Endothelial cell of umbilical vein (primary cell): ENCODE results near the gene SENP6. TPM values are rescaled to one million over a fixed set of nuclear protein-coding genes. Genes with fewer than 3 reads are reported as not detected.

Source experiments
- BruUV-seq: library from RNA; stranded (reverse); fragments of 400-500 nt; replicated peaks from 2 replicates; lab custom pipeline; 2021; lab: Mats Ljungman, UMichigan
- CTCF ChIA-PET: fragments of 300-600, 350-600 bp; sonication (Branson Sonifier 250); formaldehyde crosslinking; loops from one replicate; lab custom pipeline; 2021; ENCODE audit warnings: antibody characterized with exemption, inconsistent platforms; lab: Charles Lee
- POLR2A ChIA-PET: fragments of 300-600, 350-600 bp; sonication (Branson Sonifier 250); formaldehyde crosslinking; loops from one replicate; lab custom pipeline; 2021; ENCODE audit warnings: antibody characterized with exemption, inconsistent platforms; lab: Charles Lee
- DNase-seq: peaks from one replicate; pipeline ENCODE4 v3.0.0-alpha.2; 2011; ENCODE audit warnings: low read depth, low spot score
- FAIRE-seq: peaks from 2 replicates; lab custom pipeline; 2011; peaks lifted over from hg19 to GRCh38; lab: Jason Lieb, UNC
- H2AFZ ChIP-seq: 2 replicates; pipeline ENCODE4 v1.6.0; 2012; ENCODE audit warnings: low read depth, low read length, control low read depth, inconsistent platforms
- H3K27ac ChIP-seq: 2 replicates; pipeline ENCODE4 v1.5.1; 2011; ENCODE audit warnings: low read depth, mild to moderate bottlenecking, control low read depth, low read length, moderate library complexity; ENCODE audit not compliant: insufficient read depth
- H3K27me3 ChIP-seq, 2 experiments: 2 replicates each; pipeline versions ENCODE4 v1.6.0 to v1.6.1; 2011; ENCODE audit warnings: low read length in 2 of 2, mixed read lengths in 1 of 2; ENCODE audit not compliant: control insufficient read depth in 2 of 2, insufficient read depth in 2 of 2
- H3K36me3 ChIP-seq, 2 experiments: 2 replicates in 1 of 2; 3 replicates in 1 of 2; pipeline ENCODE4 v1.5.1; 2011; ENCODE audit warnings: low read length in 2 of 2, mild to moderate bottlenecking in 1 of 2, moderate library complexity in 1 of 2; ENCODE audit not compliant: control insufficient read depth in 2 of 2, insufficient read depth in 2 of 2; ENCODE audit errors: extremely low read depth in 1 of 2
- H3K4me1 ChIP-seq: 3 replicates; pipeline ENCODE4 v1.5.1; 2011; ENCODE audit warnings: mild to moderate bottlenecking, low read length; ENCODE audit not compliant: control insufficient read depth, insufficient read depth; ENCODE audit errors: extremely low read depth
- H3K4me2 ChIP-seq: 2 replicates; pipeline ENCODE4 v1.6.1; 2011; ENCODE audit warnings: low read length, control low read depth, mixed read lengths; ENCODE audit not compliant: insufficient read depth
- H3K4me3 ChIP-seq, 3 experiments: fragments of 200-600 bp in 1 of 3; sonication (generic), shearing (Covaris generic) in 1 of 3; replicated peaks in 1 of 3; 2 replicates each; pipeline ENCODE4 v1.5.1; 2011 to 2016; ENCODE audit warnings: control low read depth in 3 of 3, low read length in 3 of 3, mild to moderate bottlenecking in 2 of 3, inconsistent platforms in 1 of 3, low read depth in 1 of 3, moderate library complexity in 1 of 3; ENCODE audit not compliant: insufficient read depth in 1 of 3
- H3K79me2 ChIP-seq: 2 replicates; pipeline ENCODE4 v1.6.0; 2012; ENCODE audit warnings: low read length, inconsistent platforms; ENCODE audit not compliant: control insufficient read depth, insufficient read depth
- H3K9ac ChIP-seq: replicated peaks from 2 replicates; pipeline ENCODE3; 2011; ENCODE audit warnings: low read length, control low read depth; ENCODE audit not compliant: insufficient read depth; ENCODE audit errors: extremely low read depth
- H3K9me1 ChIP-seq: replicated peaks from 3 replicates; pipeline ENCODE4 v1.6.0; 2011; ENCODE audit warnings: mild to moderate bottlenecking, low read length; ENCODE audit not compliant: control insufficient read depth, insufficient read depth; ENCODE audit errors: extremely low read depth
- H3K9me3 ChIP-seq: replicated peaks from 2 replicates; pipeline ENCODE4 v1.5.1; 2012; ENCODE audit warnings: low read length, inconsistent platforms; ENCODE audit not compliant: control insufficient read depth, insufficient read depth
- H4K20me1 ChIP-seq: replicated peaks from 2 replicates; pipeline ENCODE3; 2011; ENCODE audit warnings: mild to moderate bottlenecking, low read length; ENCODE audit not compliant: control insufficient read depth, insufficient read depth; ENCODE audit errors: extremely low read depth
- EZH2 ChIP-seq: IDR thresholded peaks from 2 replicates; pipeline ENCODE4 v1.6.1; 2012; ENCODE audit warnings: borderline replicate concordance, low read depth, mild to moderate bottlenecking, moderate library complexity, low read length, inconsistent platforms; ENCODE audit not compliant: severe bottlenecking
- FOS ChIP-seq: IDR thresholded peaks from 2 replicates; pipeline ENCODE4 v1.6.1; 2011; ENCODE audit warnings: mild to moderate bottlenecking, low read length, moderate library complexity, borderline replicate concordance; ENCODE audit not compliant: insufficient read depth
- GATA2 ChIP-seq: IDR thresholded peaks from 2 replicates; pipeline ENCODE4 v1.7.0; 2011; ENCODE audit warnings: low read depth, mild to moderate bottlenecking, moderate library complexity, mixed read lengths, low read length; ENCODE audit not compliant: insufficient read length, insufficient read depth
- JUN ChIP-seq: IDR thresholded peaks from 2 replicates; pipeline ENCODE4 v1.6.1; 2011; ENCODE audit warnings: borderline replicate concordance, low read depth; ENCODE audit not compliant: insufficient read length, insufficient read depth
- MYC ChIP-seq: IDR thresholded peaks from one replicate; pipeline ENCODE4 v1.6.1; 2011; ENCODE audit warnings: mild to moderate bottlenecking, low read depth, low read length
- POLR2A ChIP-seq: IDR thresholded peaks from 2 replicates; pipeline ENCODE4 v1.6.1; 2012; ENCODE audit warnings: low read depth, mild to moderate bottlenecking, control low read depth, low read length
- POLR2AphosphoS5 ChIP-seq: IDR thresholded peaks from 2 replicates; pipeline ENCODE4 v1.6.1; 2012; ENCODE audit warnings: low read depth, mild to moderate bottlenecking, control low read depth, low read length, moderate library complexity; ENCODE audit not compliant: insufficient read depth
- dilution Hi-C: fragments of 300-500 bp; cut with MboI; formaldehyde crosslinking; loops from one replicate; pipeline ENCODE4 v1.15.0; 2019; ENCODE audit warnings: low sequenced_read_pairs; ENCODE audit not compliant: extremely low pct_ligation_motif_present
- intact Hi-C: fragments of 100-400 bp; cut with micrococcal nuclease; formaldehyde crosslinking; loops from one replicate; pipeline ENCODE4 v1.10.0; 2022
- polyA plus RNA-seq, 4 experiments: library from polyadenylated mRNA; depleted of rRNA in 3 of 4; stranded (reverse) in 3 of 4; unstranded in 1 of 4; fragments of >200 nt; gene quantifications; 2 replicates each; pipeline versions ENCODE4 v1.2.1 to v1.2.3, GENCODE V29; 2011 to 2012; ENCODE audit warnings: missing spikeins in 1 of 4
- total RNA-seq: library from RNA; stranded (reverse); gene quantifications from 2 replicates; pipeline ENCODE4 v1.2.3, GENCODE V29; 2021
- TF ChIP-seq, protein P1 (sequence below), 2 donors: IDR thresholded peaks; 1 replicate in 1 of 2; 2 replicates in 1 of 2; pipeline ENCODE4 v1.5.1; 2011; ENCODE audit warnings: low read length in 2 of 2, mild to moderate bottlenecking in 2 of 2, moderate library complexity in 2 of 2, control low read depth in 1 of 2, inconsistent platforms in 1 of 2, low read depth in 1 of 2; ENCODE audit not compliant: insufficient read depth in 1 of 2; ENCODE audit errors: extremely low read depth in 1 of 2
- TF ChIP-seq, protein P2 (sequence below): IDR thresholded peaks from 2 replicates; pipeline ENCODE4 v1.6.1; 2011; ENCODE audit not compliant: insufficient read depth, insufficient read length

The SENP6 gene
- total and polyA plus RNA-seq, 2 donors (not counting 3 experiments of a cell fraction or from before 2014, with no cell fraction given), result 11.5 to 99.1 TPM

DNA sequence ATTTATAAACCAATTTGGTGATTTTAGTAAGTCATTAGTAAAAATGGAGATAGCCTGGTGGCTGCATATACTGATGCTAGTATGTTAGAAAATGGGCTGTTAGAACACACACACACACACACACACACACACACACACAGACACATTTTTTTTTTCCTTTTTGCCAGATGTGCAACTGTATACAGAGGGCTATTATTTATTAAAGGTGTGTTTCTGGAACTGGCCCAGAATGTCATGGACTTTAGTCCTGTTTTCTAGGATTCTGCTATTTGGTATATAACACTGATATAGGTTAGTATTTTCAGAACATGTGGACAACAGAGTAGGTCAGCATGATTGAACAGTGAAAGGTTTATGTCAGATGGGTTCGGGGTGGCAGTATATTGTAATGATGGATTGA lies 159.8 kb downstream of the SENP6 start:
- dilution Hi-C loops (no loop called here), intact Hi-C loops (no loop called here)
- H3K4me3 ChIP-seq, result no peak overlapping the region
- no peak overlapping the region for H3K9ac ChIP-seq
- no peaks in the 10 kb centered on the region for H3K4me1 ChIP-seq
- POLR2A ChIA-PET, result no interaction called here
- CTCF ChIA-PET, result no interaction called here
- no peaks in the 10 kb centered on the region for H3K27me3 ChIP-seq
- peaks cover 0 to 4% of the 10 kb centered on the region in 2 experiments for H3K36me3 ChIP-seq
- no peaks in the 10 kb centered on the region for H3K9me1 ChIP-seq
- DNase-seq, result no peak
- TF ChIP-seq JUN, result no peak
- no peak for TF ChIP-seq EZH2
- no peak for FAIRE-seq
- BruUV-seq, result no TSS peak
- no peak overlapping the region for H3K27ac ChIP-seq
- no peak overlapping the region for H3K4me2 ChIP-seq
- peaks cover 47% of the 10 kb centered on the region for H3K79me2 ChIP-seq
- no peak overlapping the region for H2AFZ ChIP-seq
- no peaks in the 10 kb centered on the region for H3K9me3 ChIP-seq
- H4K20me1 ChIP-seq, result peaks cover 17% of the 10 kb centered on the region

DNA sequence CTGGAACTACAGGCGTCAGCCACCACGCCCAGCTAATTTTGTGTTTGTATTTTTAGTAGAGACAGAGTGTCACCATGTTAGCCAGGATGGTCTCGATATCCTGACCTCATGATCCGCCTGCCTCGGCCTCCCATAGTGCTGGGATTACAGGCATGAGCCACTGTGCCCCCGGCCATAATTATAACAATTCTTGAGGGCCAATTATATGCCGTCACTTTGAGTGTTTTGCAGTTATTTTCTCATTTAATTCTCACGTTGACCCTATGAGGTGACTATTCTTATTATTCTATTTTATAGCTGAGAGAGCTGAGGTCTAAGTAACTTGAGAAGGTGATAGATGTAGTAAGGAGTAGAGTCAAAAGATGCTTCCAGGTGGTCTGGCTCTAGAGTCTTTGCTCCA lies 160.4 kb downstream of the SENP6 start:
- intact Hi-C loops (no loop called here), dilution Hi-C loops (no loop called here)
- no peak overlapping the region for H3K4me3 ChIP-seq
- BruUV-seq, result no TSS peak
- CTCF ChIA-PET, result interaction anchor here (1.0 kb wide), 2 partner anchors 19 to 61 kb away, joined by 3 read pairs; no protein-coding TSS in a partner anchor
- no peak overlapping the region for H3K27ac ChIP-seq
- DNase-seq (no peak), FAIRE-seq (no peak)
- no peak overlapping the region for H3K4me2 ChIP-seq
- TF ChIP-seq GATA2, result no peak
- no peak for TF ChIP-seq POLR2A
- TF ChIP-seq EZH2, result no peak
- TF ChIP-seq FOS, result no peak
- TF ChIP-seq, protein P1, sequence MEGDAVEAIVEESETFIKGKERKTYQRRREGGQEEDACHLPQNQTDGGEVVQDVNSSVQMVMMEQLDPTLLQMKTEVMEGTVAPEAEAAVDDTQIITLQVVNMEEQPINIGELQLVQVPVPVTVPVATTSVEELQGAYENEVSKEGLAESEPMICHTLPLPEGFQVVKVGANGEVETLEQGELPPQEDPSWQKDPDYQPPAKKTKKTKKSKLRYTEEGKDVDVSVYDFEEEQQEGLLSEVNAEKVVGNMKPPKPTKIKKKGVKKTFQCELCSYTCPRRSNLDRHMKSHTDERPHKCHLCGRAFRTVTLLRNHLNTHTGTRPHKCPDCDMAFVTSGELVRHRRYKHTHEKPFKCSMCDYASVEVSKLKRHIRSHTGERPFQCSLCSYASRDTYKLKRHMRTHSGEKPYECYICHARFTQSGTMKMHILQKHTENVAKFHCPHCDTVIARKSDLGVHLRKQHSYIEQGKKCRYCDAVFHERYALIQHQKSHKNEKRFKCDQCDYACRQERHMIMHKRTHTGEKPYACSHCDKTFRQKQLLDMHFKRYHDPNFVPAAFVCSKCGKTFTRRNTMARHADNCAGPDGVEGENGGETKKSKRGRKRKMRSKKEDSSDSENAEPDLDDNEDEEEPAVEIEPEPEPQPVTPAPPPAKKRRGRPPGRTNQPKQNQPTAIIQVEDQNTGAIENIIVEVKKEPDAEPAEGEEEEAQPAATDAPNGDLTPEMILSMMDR (IDR thresholded peaks at IDR 0.05; ENCODE audit: extremely low read depth in 1 of 2, insufficient read depth in 1 of 2, low read depth in 1 of 2, low read length in 2 of 2), result no peak
- TF ChIP-seq POLR2AphosphoS5, result no peak
- no peak for TF ChIP-seq MYC
- TF ChIP-seq, protein P2, sequence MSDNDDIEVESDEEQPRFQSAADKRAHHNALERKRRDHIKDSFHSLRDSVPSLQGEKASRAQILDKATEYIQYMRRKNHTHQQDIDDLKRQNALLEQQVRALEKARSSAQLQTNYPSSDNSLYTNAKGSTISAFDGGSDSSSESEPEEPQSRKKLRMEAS, result no peak
- TF ChIP-seq JUN, result no peak
- H2AFZ ChIP-seq, result no peak overlapping the region
- peaks cover 45% of the 10 kb centered on the region for H3K79me2 ChIP-seq
- no peaks in the 10 kb centered on the region for H3K27me3 ChIP-seq
- no peaks in the 10 kb centered on the region for H3K9me3 ChIP-seq
- H3K9me1 ChIP-seq, result no peaks in the 10 kb centered on the region
- no peak overlapping the region for H3K9ac ChIP-seq
- peaks cover 17% of the 10 kb centered on the region for H4K20me1 ChIP-seq
- no peaks in the 10 kb centered on the region for H3K4me1 ChIP-seq
- peaks cover 0 to 4% of the 10 kb centered on the region in 2 experiments for H3K36me3 ChIP-seq
- POLR2A ChIA-PET, result no interaction called here
